ENCODE data around the gene NDOR1.
"Not testable (repeated sequence)": the region's sequence is repeated elsewhere in the genome, so short reads cannot be mapped to it uniquely, and the experiment has no call there.

The NDOR1 gene

GRCh38 chr9:137231372-137232039, 26.0 kb downstream of the NDOR1 start:
- DNase-seq (ENCODE audit: low read depth) = no peak

- no peak for DNase-seq (ENCODE audit: low read depth)
Observed at GRCh38 chr9:137232101-137232500, 26.6 kb downstream of the NDOR1 start.

- no peak for DNase-seq (ENCODE audit: low read depth)
Observed at GRCh38 chr9:137232510-137232909, 27.0 kb downstream of the NDOR1 start.

- DNase-seq (ENCODE audit: low read depth) = no peak
Observed at GRCh38 chr9:137233143-137233980, 27.9 kb downstream of the NDOR1 start.

DNA sequence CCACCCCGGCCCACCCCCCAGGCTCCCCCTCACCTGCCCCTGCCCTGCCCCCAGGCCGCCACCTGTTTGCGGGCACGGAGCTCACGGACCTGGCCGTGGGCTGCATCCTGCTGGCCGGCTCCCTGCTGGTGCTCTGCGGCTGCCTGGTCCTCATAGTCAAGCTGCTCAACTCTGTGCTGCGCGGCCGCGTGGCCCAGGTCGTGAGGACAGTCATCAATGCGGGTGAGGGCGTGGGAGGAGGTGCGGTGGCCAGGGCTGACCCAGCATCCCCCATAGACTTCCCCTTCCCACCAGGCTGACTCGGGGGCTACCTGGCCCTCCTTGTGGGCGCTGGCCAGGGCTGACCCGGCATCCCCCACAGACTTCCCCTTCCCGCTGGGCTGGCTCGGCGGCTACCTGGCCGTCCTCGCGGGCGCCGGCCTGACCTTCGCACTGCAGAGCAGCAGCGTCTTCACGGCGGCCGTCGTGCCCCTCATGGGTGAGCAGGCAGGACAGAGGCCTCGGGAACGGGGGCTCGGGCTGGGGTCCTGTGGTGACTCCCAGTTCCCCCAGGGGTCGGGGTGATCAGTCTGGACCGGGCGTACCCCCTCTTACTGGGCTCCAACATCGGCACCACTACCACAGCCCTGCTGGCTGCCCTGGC, 28.7 kb downstream of the NDOR1 start:
- no peak for DNase-seq (ENCODE audit: low read depth)

GRCh38 chr9:137234758-137235423, 29.4 kb downstream of the NDOR1 start:
- DNase-seq (ENCODE audit: low read depth) = no peak

DNA sequence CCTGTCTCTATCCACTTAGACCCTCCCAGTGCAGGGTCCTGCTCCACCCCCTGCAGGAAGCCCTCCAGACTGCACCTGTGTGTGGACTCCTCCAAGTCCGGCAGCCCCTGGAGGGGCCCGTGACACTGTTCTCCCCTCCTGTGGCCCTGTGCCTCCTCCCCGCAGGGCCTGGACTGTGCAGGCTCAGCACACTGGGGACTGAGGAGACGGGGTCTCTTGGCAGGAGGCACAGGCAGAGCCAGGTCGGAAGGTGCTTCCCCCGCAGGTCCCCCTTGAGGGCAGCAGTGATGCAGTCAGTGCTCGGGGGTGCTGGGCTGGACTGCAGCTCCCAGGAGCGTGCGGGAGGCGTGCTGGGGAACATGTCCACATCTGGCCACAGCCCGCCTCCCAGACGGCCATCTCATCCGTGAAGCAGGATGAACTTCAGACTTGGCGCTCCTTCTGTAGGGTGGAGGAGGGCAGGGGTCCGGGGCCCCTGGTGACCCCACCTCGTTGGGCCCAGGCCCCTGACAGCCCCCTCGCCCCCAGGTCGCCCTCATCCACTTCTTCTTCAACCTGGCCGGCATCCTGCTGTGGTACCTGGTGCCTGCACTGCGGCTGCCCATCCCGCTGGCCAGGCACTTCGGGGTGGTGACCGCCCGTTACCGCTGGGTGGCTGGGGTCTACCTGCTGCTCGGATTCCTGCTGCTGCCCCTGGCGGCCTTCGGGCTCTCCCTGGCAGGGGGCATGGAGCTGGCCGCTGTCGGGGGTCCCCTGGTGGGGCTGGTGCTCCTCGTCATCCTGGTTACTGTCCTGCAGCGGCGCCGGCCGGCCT, 30.1 kb downstream of the NDOR1 start:
- no peak for DNase-seq (ENCODE audit: low read depth)

- peak; percentile 63 for DNase-seq (ENCODE audit: low read depth)
Observed at GRCh38 chr9:137236238-137236935, 30.9 kb downstream of the NDOR1 start.

- no peak for DNase-seq (ENCODE audit: low read depth)
Observed at GRCh38 chr9:137236936-137237421, 31.5 kb downstream of the NDOR1 start.

GRCh38 chr9:137237759-137238726, 32.5 kb downstream of the NDOR1 start:
- no peak for DNase-seq (ENCODE audit: low read depth)

DNA sequence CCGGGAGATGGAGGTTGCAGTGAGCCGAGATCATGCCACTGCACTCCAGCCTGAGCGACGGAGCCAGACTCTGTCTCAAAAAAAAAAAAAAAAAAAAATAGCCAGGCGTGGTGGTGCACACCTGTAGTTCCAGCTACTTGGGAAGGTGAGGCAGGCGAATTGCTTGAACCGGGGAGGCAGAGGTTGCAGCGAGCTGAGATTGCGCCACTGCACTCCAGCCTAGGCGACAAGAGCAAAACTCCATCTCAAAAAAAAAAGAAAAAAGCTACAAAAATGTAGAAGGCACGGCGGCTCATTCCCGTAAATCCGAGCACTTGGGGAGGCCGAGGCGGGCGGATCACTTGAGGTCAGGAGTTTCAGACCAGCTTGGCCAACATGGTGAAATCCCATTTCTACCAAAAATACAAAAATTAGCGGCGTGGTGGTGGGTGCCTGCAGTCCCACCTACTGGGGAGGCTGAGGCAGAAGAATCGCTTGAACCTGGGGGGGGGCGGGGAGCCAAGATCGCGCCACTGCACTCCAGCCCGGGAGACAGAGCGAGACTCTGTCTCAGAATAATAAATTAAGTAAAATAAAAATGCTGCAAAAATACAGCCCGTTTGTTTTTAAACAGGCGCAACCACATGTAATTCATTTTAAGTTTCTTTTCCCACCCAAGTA, 34.2 kb downstream of the NDOR1 start:
- DNase-seq (ENCODE audit: low read depth) = not testable (repeated sequence)

DNA sequence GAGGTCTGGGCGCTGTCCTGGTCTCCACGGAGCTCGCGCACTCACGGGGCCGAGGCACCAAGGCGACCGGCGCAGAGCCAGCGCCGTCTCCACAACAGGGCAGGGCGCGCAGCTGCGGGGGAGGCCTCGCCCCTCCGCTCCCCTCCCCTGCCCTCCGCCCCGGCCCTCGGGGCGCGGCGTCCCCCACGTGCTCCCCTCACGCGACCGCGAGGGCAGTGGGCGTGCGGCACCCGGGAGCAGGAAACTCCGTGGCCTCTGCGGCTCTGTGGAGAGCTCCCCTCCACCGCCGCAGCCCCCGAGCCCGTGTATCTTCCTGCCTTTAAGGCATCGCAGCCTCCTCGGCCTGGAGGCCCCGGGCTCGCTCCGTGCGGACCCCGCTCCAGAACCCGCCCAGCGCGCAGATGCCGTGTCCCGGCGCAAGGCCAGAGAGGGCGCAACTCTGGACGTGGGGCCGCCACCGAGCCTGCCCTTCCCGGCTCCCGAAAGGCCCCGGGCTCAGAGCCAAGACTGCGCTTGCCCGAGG, 34.9 kb downstream of the NDOR1 start:
- DNase-seq (ENCODE audit: low read depth) = peak; percentile 67

DNA sequence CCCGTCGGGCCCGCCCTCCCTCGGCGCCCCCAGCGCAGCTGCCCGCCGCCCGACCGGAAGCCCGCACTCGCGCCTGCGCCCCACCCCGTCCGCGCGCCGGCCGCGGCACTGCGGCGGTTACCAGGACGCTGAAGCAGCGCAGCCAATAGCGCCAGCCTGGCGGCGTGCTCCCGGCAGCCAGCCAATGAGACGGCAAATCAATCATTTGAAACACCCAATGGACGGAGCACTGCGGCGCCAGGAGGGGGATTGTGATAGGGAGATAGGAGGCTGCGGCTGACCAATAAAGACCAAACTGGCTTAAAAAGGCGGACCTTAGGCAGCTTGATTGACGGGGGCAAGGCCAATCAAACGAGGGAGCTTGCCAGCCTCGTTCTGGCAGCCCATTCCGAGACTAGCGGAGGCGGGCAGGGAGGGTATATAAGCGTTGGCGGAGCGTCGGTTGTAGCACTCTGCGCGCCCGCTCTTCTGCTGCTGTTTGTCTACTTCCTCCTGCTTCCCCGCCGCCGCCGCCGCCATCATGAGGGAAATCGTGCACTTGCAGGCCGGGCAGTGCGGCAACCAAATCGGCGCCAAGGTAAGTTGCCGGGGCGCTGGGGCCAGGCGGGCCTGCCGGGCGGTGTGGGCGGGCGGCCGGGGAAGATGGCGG, 35.5 kb downstream of the NDOR1 start, which contains the start of gene TUBB4B:
Gene TUBB4B (plus strand): TSS at position 447 of the 649 bp plus-strand sequence. CDS start 74 bp downstream, at position 521.
- peak; percentile 100 for DNase-seq (ENCODE audit: low read depth)

DNA sequence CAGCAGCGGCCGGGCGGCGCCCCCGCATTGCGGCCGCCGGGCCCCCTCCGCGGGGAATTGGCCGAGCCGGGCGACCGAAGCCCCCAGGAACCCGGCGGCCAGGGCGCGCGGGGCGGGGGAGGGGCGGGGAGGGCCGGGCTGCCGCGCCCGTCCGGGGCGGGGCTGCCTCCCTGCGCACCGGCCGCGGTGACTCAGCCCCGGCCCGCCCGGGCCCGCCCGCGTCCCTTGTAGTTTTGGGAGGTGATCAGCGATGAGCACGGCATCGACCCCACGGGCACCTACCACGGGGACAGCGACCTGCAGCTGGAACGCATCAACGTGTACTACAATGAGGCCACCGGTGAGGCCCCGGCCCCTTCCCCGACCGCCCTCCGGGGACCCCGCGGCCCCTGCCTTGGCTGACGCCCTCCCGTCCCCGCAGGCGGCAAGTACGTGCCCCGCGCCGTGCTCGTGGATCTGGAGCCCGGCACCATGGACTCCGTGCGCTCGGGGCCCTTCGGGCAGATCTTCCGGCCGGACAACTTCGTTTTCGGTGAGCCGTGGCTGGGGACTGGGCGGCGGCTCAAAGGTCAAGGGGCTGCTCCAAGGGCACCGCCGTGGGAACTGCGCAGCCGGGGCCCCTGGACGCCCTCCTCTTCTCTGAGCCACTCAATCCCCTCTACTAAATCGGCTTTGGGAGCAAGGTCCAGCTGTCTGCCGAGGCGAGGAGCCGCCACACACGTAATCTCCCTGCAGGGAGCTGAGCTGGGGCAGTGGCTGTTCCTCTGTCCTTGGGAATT, 36.2 kb downstream of the NDOR1 start:
- peak; percentile 37 for DNase-seq (ENCODE audit: low read depth)

DNA sequence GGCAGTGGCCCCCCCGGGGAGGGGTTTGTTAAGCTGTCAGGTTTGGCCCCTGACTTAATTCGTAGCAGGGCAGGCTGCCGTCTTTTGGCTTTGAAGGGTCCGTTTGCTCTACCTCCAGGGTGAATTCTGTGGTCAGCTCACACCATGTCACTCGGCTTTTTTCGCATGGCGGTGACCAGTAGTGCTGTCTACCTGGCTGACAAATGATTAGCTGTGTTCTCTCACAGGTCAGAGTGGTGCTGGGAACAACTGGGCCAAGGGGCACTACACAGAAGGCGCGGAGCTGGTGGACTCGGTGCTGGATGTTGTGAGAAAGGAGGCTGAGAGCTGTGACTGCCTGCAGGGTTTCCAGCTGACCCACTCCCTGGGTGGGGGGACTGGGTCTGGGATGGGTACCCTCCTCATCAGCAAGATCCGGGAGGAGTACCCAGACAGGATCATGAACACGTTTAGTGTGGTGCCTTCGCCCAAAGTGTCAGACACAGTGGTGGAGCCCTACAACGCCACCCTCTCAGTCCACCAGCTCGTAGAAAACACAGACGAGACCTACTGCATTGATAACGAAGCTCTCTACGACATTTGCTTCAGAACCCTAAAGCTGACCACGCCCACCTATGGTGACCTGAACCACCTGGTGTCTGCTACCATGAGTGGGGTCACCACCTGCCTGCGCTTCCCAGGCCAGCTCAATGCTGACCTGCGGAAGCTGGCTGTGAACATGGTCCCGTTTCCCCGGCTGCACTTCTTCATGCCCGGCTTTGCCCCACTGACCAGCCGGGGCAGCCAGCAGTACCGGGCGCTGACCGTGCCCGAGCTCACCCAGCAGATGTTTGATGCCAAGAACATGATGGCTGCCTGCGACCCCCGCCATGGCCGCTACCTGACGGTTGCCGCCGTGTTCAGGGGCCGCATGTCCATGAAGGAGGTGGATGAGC, 37.0 kb downstream of the NDOR1 start:
- no peak for DNase-seq (ENCODE audit: low read depth)

GRCh38 chr9:137243266-137243625, 37.7 kb downstream of the NDOR1 start:
- not testable (repeated sequence) for DNase-seq (ENCODE audit: low read depth)

Measured in iris pigment epithelial cell (primary cell).